ENCODE results near the gene CABP2. TPM values are rescaled to one million over a fixed set of nuclear protein-coding genes. Genes with fewer than 3 reads are reported as not detected.

Gene CABP2
- total RNA-seq, 4 donors from 2014 or later = not detected

DNA sequence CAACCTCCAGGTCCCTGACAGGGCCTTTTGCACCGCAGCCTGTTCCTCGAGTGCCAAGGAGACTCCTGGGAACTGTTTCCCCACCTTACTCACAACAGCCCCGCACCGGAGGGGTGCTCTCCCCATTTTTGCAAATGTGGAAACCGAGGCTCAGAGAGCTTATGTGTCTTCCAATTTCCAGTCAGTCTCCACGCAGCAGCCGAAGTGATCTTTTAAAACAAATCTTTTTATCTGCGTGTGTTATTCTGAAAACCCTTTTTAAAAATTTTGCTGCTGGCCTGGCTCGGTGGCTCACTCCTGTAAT lies 53.8 kb downstream of the CABP2 start:
- Histone ChIP-seq H3K4me1 (peaks cover 16 to 32% (median 27%) of the 10 kb centered on the region in 4 donors), H3K27me3 (no peaks in the 10 kb centered on the region), H3K4me3 (peak overlapping the region; percentile 23 to 82 (median 66)), H3K27ac (peak overlapping the region; percentile 86 to 90 (median 90)), H3K9me3 (no peaks in the 10 kb centered on the region), H3K36me3 (no peaks in the 10 kb centered on the region)
- no peak for DNase-seq
- no peak for TF ChIP-seq POLR2AphosphoS5 (IDR thresholded peaks at IDR 0.05)
- TF ChIP-seq, protein P1, sequence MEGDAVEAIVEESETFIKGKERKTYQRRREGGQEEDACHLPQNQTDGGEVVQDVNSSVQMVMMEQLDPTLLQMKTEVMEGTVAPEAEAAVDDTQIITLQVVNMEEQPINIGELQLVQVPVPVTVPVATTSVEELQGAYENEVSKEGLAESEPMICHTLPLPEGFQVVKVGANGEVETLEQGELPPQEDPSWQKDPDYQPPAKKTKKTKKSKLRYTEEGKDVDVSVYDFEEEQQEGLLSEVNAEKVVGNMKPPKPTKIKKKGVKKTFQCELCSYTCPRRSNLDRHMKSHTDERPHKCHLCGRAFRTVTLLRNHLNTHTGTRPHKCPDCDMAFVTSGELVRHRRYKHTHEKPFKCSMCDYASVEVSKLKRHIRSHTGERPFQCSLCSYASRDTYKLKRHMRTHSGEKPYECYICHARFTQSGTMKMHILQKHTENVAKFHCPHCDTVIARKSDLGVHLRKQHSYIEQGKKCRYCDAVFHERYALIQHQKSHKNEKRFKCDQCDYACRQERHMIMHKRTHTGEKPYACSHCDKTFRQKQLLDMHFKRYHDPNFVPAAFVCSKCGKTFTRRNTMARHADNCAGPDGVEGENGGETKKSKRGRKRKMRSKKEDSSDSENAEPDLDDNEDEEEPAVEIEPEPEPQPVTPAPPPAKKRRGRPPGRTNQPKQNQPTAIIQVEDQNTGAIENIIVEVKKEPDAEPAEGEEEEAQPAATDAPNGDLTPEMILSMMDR (IDR thresholded peaks at IDR 0.05) = peak in 1 of 5 experiments; percentile 5
- no peak for TF ChIP-seq EP300 (IDR thresholded peaks at IDR 0.05; ENCODE audit: low read depth)
- no peak for TF ChIP-seq POLR2A (IDR thresholded peaks at IDR 0.05)
- 8% methylated on average over 8 of the region's 9 CpGs; no CpG with 5 or more reads in 1 of the 2 donors for WGBS, 2 donors (ENCODE audit: low coverage in 1 of 2)
- in situ Hi-C loops (cut with MboI; ENCODE audit: low pct_ligation_motif_present in 1 of 4, low pct_unique_long_range_greater_than_20kb in 1 of 4, low sequenced_read_pairs in 3 of 4) = no loop called here
- intact Hi-C loops (cut with DNase I; ENCODE audit: low total_unique reads) = no loop called here

Small RNA genes lying within 50 kb of the gene (small RNA-seq; reads per million reads assigned to genes)
- gene MIR6752 = 0 to 0.18 (median 0.07) reads per million in 4 donors

Other genes with a start within 250 kb of the CABP2 start
- gene ANKRD13D, start 234.1 kb downstream of the CABP2 start, total RNA-seq = 100 to 1,000 TPM in 1 of 4 donors, 10 to 100 TPM in 3; 19.7 to 194 (median 54.5) TPM
- 100 to 1,000 TPM in 2 of 4 donors, 10 to 100 TPM in 2; 73.0 to 174 (median 123) TPM for gene SSH3, start 219.9 kb downstream of the CABP2 start, total RNA-seq
- 100 to 1,000 TPM; 261 to 372 (median 319) TPM for gene POLD4, start 169.9 kb downstream of the CABP2 start, total RNA-seq
- gene CLCF1, start 149.8 kb downstream of the CABP2 start, total RNA-seq = 10 to 100 TPM in 1 of 4 donors, 1 to 10 TPM in 3; 1.8 to 46.4 (median 5.8) TPM
- gene RAD9A, start 131.5 kb downstream of the CABP2 start, total RNA-seq = 100 to 1,000 TPM in 2 of 4 donors, 10 to 100 TPM in 2; 37.8 to 470 (median 95.3) TPM
- 100 to 1,000 TPM in 3 of 4 donors, 10 to 100 TPM in 1; 83.0 to 251 (median 163) TPM for gene PPP1CA, start 121.6 kb downstream of the CABP2 start, total RNA-seq
- 10 to 100 TPM in 2 of 4 donors, 1 to 10 TPM in 2; 1.2 to 17.2 (median 7.4) TPM for gene TBC1D10C, start 119.4 kb downstream of the CABP2 start, total RNA-seq
- gene CARNS1, start 107.8 kb downstream of the CABP2 start, total RNA-seq = 1 to 10 TPM in 1 of 4 donors, under 1 TPM in 3; 0.27 to 4.4 (median 0.43) TPM
- gene RPS6KB2, start 95.0 kb downstream of the CABP2 start, total RNA-seq = 100 to 1,000 TPM in 1 of 4 donors, 10 to 100 TPM in 3; 53.5 to 108 (median 75.9) TPM
- 10 to 100 TPM; 13.2 to 78.9 (median 53.9) TPM for gene PTPRCAP, start 85.8 kb downstream of the CABP2 start, total RNA-seq
- 100 to 1,000 TPM in 3 of 4 donors, 10 to 100 TPM in 1; 72.6 to 204 (median 151) TPM for gene CORO1B, start 80.0 kb downstream of the CABP2 start, total RNA-seq
- gene GPR152, start 70.7 kb downstream of the CABP2 start, total RNA-seq = not detected
- gene CABP4, start 68.1 kb downstream of the CABP2 start, total RNA-seq = 1 to 10 TPM in 2 of 4 donors, not detected in 2; 1.2 to 2.2 TPM
- 100 to 1,000 TPM; 107 to 347 (median 115) TPM for gene TMEM134, start 54.2 kb downstream of the CABP2 start, total RNA-seq
- gene AIP, start 40.4 kb downstream of the CABP2 start, total RNA-seq = 10 to 100 TPM; 32.9 to 71.5 (median 57.6) TPM
- gene PITPNM1, start 18.1 kb downstream of the CABP2 start, total RNA-seq = 100 to 1,000 TPM in 1 of 4 donors, 10 to 100 TPM in 3; 23.5 to 451 (median 60.8) TPM
- gene CDK2AP2, start 15.3 kb downstream of the CABP2 start, total RNA-seq = 100 to 1,000 TPM in 1 of 4 donors, 10 to 100 TPM in 3; 49.4 to 140 (median 83.4) TPM
- 100 to 1,000 TPM; 166 to 578 (median 537) TPM for gene GSTP1, start 60.4 kb upstream of the CABP2 start, total RNA-seq
- gene NDUFV1, start 83.5 kb upstream of the CABP2 start, total RNA-seq = 100 to 1,000 TPM; 421 to 762 (median 554) TPM
- gene NUDT8, start 106.5 kb upstream of the CABP2 start, total RNA-seq = 10 to 100 TPM; 21.3 to 68.5 (median 26.9) TPM
- gene TBX10, start 116.3 kb upstream of the CABP2 start, total RNA-seq = 10 to 100 TPM in 2 of 4 donors, 1 to 10 TPM in 1, not detected in 1; 1.3 to 16.5 (median 15.0) TPM
- 10 to 100 TPM in 3 of 4 donors, 1 to 10 TPM in 1; 4.1 to 29.4 (median 11.8) TPM for gene ACY3, start 127.3 kb upstream of the CABP2 start, total RNA-seq
- gene ALDH3B2, start 151.2 kb upstream of the CABP2 start, total RNA-seq = 10 to 100 TPM in 1 of 4 donors, not detected in 3; 13.8 TPM

Data from transverse colon (tissue), 4 donors.